ENCODE data around the gene RAMAC. TPM values are rescaled to one million over a fixed set of nuclear protein-coding genes. Genes with fewer than 3 reads are reported as not detected.

Gene RAMAC
- total RNA-seq, 1 donor from 2014 or later = 12.3 TPM

DNA sequence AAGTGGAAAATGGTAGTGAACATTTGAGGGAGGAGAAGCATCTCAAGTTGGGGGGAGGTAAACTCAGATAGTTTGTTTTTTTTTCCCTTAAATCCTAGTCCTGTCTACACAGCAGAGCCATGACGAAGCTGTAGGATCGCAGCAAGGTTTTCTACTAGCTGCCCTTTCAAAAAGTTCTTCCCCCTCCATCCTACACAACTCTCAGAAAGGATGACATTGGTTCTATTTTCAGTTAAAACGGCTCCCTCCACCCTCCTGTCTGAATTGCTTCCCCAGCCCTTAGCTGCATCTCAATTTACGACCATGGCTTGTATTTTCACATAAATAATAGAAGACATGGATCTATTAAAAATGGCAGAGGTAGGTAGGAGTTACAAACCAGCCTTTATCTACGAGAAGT, 35.7 kb upstream of the RAMAC start:
- H3K4me1 ChIP-seq = peaks cover 14% of the 10 kb centered on the region
- TF ChIP-seq, protein P1, sequence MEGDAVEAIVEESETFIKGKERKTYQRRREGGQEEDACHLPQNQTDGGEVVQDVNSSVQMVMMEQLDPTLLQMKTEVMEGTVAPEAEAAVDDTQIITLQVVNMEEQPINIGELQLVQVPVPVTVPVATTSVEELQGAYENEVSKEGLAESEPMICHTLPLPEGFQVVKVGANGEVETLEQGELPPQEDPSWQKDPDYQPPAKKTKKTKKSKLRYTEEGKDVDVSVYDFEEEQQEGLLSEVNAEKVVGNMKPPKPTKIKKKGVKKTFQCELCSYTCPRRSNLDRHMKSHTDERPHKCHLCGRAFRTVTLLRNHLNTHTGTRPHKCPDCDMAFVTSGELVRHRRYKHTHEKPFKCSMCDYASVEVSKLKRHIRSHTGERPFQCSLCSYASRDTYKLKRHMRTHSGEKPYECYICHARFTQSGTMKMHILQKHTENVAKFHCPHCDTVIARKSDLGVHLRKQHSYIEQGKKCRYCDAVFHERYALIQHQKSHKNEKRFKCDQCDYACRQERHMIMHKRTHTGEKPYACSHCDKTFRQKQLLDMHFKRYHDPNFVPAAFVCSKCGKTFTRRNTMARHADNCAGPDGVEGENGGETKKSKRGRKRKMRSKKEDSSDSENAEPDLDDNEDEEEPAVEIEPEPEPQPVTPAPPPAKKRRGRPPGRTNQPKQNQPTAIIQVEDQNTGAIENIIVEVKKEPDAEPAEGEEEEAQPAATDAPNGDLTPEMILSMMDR (IDR thresholded peaks at IDR 0.05) = no peak
- no peak for TF ChIP-seq POLR2AphosphoS5 (IDR thresholded peaks at IDR 0.05; ENCODE audit: insufficient read depth in 1 of 2, low read depth in 1 of 2)
- no peak for TF ChIP-seq POLR2A (IDR thresholded peaks at IDR 0.05)
- no peak overlapping the region for H3K27ac ChIP-seq
- no peaks in the 10 kb centered on the region for H3K9me3 ChIP-seq
- H3K4me3 ChIP-seq = no peak overlapping the region
- intact Hi-C loops (cut with DNase I) = no loop called here
- DNase-seq (ENCODE audit: extremely low spot score in 2 of 2) = no peak
- H3K27me3 ChIP-seq = no peaks in the 10 kb centered on the region
- no peaks in the 10 kb centered on the region for H3K36me3 ChIP-seq

DNA sequence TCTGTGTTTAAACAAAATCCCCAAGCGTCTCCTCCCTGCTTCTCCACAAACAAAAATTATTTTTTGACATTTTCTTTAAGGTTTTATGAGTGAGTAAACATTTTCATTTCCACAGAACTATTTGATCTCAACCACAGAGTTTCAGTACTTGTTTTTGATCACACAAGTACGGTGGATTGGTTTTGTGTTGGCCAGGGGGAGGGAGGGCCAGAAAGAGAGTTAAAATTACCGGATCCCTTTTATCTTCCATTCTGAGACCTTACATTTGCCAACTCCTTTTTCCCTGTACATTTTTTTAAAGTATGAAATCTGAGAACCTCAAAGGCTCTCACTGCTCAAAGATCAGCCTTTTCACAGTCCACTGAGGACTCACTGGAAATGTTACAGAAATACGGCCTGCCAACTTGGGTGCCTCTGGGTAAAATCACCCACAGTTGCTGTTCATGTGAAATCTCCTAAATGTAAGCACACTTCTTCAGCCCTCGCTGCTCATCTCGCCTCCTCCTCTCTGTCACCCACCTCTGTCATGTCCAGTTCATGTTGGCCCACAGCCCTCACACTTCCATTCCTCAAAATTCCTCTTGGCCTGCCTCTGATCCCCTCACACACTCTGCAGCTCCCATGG, 35.2 kb upstream of the RAMAC start:
- Histone ChIP-seq H3K36me3 (no peaks in the 10 kb centered on the region), H3K4me3 (no peak overlapping the region), H3K27ac (no peak overlapping the region), H3K9me3 (no peaks in the 10 kb centered on the region), H3K4me1 (peaks cover 14% of the 10 kb centered on the region), H3K27me3 (no peaks in the 10 kb centered on the region)
- DNase-seq (ENCODE audit: extremely low spot score in 2 of 2) = no peak
- intact Hi-C loops (cut with DNase I) = no loop called here
- no peak for TF ChIP-seq POLR2AphosphoS5 (IDR thresholded peaks at IDR 0.05; ENCODE audit: insufficient read depth in 1 of 2, low read depth in 1 of 2)
- no peak for TF ChIP-seq POLR2A (IDR thresholded peaks at IDR 0.05)
- TF ChIP-seq, protein P1 (IDR thresholded peaks at IDR 0.05) = no peak

DNA sequence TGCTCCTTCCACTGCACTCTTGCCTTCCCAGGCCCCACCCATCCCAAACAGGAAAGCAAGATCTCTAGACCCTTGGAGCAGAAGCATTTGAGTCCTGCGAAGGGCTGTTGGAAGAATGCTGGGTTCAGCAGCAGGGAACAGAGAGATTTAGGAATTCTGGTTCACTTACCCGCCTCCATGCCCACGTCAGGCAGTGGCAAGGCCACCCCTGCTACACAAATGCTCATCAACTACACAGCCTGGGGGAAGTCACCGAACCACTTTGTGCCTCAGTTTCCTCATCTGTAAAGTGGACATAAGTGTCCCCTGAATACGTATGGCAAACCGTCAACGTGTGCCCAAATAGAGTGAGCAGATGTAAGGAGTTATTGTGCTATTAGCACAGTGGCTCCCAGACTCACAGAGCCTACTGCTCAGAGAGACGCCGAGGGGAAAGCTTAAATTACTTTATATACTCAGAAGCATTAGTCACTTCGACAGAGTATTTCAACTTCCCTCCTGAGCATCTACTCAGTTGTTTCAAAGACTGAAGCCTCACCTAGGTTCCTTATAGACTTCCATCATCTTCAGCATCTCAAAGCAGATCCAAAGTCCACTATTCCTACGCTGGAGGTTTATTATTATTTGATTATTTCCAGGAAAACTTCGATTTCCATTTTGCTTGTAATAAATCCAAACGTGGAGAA, 34.4 kb upstream of the RAMAC start:
- Histone ChIP-seq H3K4me1 (peaks cover 14% of the 10 kb centered on the region), H3K27ac (no peak overlapping the region), H3K4me3 (peak overlapping the region; percentile 47 to 51), H3K27me3 (no peaks in the 10 kb centered on the region), H3K9me3 (no peaks in the 10 kb centered on the region), H3K36me3 (no peaks in the 10 kb centered on the region)
- no peak for DNase-seq (ENCODE audit: extremely low spot score in 2 of 2)
- TF ChIP-seq POLR2A (IDR thresholded peaks at IDR 0.05) (no peak), POLR2AphosphoS5 (IDR thresholded peaks at IDR 0.05; ENCODE audit: insufficient read depth in 1 of 2, low read depth in 1 of 2) (no peak)
- TF ChIP-seq, protein P1 (IDR thresholded peaks at IDR 0.05) = no peak
- intact Hi-C loops (cut with DNase I) = no loop called here

DNA sequence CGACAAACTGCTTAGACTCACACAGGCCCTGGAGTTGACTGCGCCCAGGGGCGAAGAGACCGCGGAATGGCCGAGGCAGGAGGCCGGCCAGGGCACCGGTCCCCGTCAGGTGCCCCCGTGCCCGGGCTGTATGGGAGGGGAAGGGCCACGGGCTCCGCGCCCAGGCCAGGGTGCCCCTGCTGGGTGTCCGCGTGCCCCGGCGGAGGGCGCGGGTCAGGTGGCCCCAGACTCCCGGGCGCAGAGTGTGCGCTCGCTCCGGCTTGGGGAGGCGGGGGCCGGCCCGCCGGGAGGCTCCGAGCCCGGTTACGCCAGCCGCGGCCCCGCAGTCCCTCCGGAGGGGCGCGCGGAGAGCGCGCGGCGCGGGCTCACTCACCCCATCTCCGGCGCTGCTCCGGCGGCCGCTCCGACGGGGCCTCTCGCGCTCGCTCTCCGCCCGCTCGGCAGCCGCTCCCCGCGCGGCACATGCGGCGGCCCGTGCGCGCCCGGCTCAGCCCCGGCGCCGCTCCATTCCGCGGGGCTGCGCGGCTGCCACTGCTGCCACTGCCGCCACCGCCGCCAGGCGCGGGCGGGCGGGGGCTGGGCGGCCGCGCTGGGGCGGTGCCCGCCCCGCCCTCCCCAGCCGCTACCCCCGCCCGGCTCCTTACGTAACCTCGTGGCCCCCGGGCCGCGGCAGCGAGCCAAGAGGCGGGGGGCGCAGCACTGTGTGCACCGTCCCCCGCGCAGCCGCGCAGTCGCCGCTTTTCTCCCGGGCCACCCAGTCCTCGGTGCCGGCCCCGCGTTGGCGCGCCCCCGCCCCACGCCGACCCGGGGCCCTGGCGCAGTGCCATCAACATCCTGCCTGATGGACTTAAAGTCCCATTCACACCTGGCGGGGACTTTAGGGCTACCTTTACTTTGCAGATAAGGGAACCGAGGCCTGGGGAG, 33.6 kb upstream of the RAMAC start, which contains the start of gene HOMER2:
TSS of gene HOMER2 (minus strand) at position 563 of the 924 bp plus-strand sequence. CDS start at position 378, 185 bp downstream.
- H3K27ac ChIP-seq = no peak within 1 kb of the TSS
- no peaks in the 10 kb centered on the region for H3K27me3 ChIP-seq
- intact Hi-C loops (cut with DNase I) = no loop called here
- no peaks in the 10 kb centered on the region for H3K9me3 ChIP-seq
- peaks cover 14% of the 10 kb centered on the region for H3K4me1 ChIP-seq
- TF ChIP-seq POLR2A (IDR thresholded peaks at IDR 0.05) = no peak
- TF ChIP-seq, protein P1 (IDR thresholded peaks at IDR 0.05) = no peak
- TF ChIP-seq POLR2AphosphoS5 (IDR thresholded peaks at IDR 0.05; ENCODE audit: insufficient read depth in 1 of 2, low read depth in 1 of 2) = no peak
- no peaks in the 10 kb centered on the region for H3K36me3 ChIP-seq
- H3K4me3 ChIP-seq = peak within 1 kb of the TSS; percentile 47 to 51
- no peak for DNase-seq (ENCODE audit: extremely low spot score in 2 of 2)

Data from vagina (tissue), 2 donors.